NCI-H187 treated with DMSO at 0.1 percent for 48 hours (cell line): ENCODE data around the gene DAGLB.
"Not testable (repeated sequence)": the region's sequence is repeated elsewhere in the genome, so short reads cannot be mapped to it uniquely, and the experiment has no call there.

Experiments
- DNase-seq: peaks from one replicate; lab custom pipeline; 2025; lab: John Stamatoyannopoulos, UW

The DAGLB gene

GRCh38 chr7:6460990-6461584 lies 13.3 kb upstream of the DAGLB start:
- no peak for DNase-seq

- no peak for DNase-seq
Measured at GRCh38 chr7:6460303-6460702, 12.5 kb upstream of the DAGLB start.

- DNase-seq = not testable (repeated sequence)
Measured at GRCh38 chr7:6458676-6459075, 10.9 kb upstream of the DAGLB start.

GRCh38 chr7:6453734-6454133 lies 6.0 kb upstream of the DAGLB start:
- DNase-seq = no peak

GRCh38 chr7:6451224-6451705 lies 3.5 kb upstream of the DAGLB start:
- no peak for DNase-seq

GRCh38 chr7:6450591-6450990 lies 2.8 kb upstream of the DAGLB start:
- DNase-seq = not testable (repeated sequence)

- DNase-seq = not testable (repeated sequence)
Measured at GRCh38 chr7:6449884-6450283, 2.1 kb upstream of the DAGLB start.

- DNase-seq = no peak
Measured at GRCh38 chr7:6448943-6449543, 1.3 kb upstream of the DAGLB start.

- peak; percentile 16 for DNase-seq
Measured at GRCh38 chr7:6446838-6447580, 745 bp downstream of the DAGLB start.

- DNase-seq = no peak
Measured at GRCh38 chr7:6444516-6445269, 3.1 kb downstream of the DAGLB start.

GRCh38 chr7:6443372-6443941 lies 4.3 kb downstream of the DAGLB start:
- DNase-seq = no peak

GRCh38 chr7:6442114-6442513 lies 5.6 kb downstream of the DAGLB start:
- no peak for DNase-seq

GRCh38 chr7:6440381-6440780 lies 7.4 kb downstream of the DAGLB start:
- no peak for DNase-seq

GRCh38 chr7:6438427-6438826 lies 9.3 kb downstream of the DAGLB start:
- DNase-seq = no peak

- no peak for DNase-seq
Measured at GRCh38 chr7:6437251-6437650, 10.5 kb downstream of the DAGLB start.

- DNase-seq = no peak
Measured at GRCh38 chr7:6436385-6436685, 11.4 kb downstream of the DAGLB start.

- DNase-seq = no peak
Measured at GRCh38 chr7:6435486-6436384, 12.0 kb downstream of the DAGLB start.

- DNase-seq = no peak
Measured at GRCh38 chr7:6433784-6434615, 13.8 kb downstream of the DAGLB start.

GRCh38 chr7:6432781-6433180 lies 15.0 kb downstream of the DAGLB start:
- no peak for DNase-seq

GRCh38 chr7:6430974-6431373 lies 16.8 kb downstream of the DAGLB start:
- no peak for DNase-seq
